Measurements from ENCODE around the gene TRPM1. TPM values are rescaled to one million over a fixed set of nuclear protein-coding genes. Genes with fewer than 3 reads are reported as not detected.

TRPM1 gene
- total RNA-seq, 4 donors from 2014 or later: not detected

GRCh38 chr15:31089368-31090047, 12.0 kb downstream of the TRPM1 start:
- TF ChIP-seq, protein P1, sequence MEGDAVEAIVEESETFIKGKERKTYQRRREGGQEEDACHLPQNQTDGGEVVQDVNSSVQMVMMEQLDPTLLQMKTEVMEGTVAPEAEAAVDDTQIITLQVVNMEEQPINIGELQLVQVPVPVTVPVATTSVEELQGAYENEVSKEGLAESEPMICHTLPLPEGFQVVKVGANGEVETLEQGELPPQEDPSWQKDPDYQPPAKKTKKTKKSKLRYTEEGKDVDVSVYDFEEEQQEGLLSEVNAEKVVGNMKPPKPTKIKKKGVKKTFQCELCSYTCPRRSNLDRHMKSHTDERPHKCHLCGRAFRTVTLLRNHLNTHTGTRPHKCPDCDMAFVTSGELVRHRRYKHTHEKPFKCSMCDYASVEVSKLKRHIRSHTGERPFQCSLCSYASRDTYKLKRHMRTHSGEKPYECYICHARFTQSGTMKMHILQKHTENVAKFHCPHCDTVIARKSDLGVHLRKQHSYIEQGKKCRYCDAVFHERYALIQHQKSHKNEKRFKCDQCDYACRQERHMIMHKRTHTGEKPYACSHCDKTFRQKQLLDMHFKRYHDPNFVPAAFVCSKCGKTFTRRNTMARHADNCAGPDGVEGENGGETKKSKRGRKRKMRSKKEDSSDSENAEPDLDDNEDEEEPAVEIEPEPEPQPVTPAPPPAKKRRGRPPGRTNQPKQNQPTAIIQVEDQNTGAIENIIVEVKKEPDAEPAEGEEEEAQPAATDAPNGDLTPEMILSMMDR (IDR thresholded peaks at IDR 0.05; ENCODE audit: low read depth): no peak

DNA sequence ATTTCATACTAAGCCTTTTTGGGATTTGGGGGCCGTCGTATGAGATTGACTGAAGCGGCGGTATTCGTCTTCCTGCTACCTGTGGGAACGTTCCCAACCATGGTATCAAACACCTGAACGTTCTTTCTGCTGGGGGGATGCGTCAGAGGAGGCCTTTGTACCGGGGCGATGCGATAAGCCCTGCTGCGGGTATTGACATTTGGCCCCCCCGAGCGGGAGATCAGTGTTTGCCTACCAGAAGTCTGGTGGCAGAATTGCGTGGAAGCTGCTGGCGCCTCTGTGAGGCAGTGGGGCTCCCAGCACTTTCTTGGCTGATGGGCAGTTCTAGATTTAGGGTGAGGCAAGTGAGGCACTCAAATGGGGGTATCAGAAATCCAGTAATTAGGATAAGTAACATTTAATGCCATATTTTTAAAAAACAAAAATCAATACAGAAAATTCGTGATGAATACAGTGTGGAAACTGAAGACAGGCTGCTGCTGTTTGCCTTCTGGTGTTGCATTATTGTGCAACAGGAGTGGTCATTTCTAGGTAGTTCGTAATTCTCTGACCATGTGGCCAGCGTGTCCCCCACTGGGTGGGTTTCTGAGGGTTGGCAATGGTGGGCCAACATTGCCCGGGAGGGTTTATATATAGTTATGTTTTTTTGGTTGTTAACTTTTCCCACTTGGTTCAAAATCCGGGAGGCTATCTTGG, 12.7 kb downstream of the TRPM1 start:
- TF ChIP-seq, protein P1 (IDR thresholded peaks at IDR 0.05; ENCODE audit: low read depth): no peak

DNA sequence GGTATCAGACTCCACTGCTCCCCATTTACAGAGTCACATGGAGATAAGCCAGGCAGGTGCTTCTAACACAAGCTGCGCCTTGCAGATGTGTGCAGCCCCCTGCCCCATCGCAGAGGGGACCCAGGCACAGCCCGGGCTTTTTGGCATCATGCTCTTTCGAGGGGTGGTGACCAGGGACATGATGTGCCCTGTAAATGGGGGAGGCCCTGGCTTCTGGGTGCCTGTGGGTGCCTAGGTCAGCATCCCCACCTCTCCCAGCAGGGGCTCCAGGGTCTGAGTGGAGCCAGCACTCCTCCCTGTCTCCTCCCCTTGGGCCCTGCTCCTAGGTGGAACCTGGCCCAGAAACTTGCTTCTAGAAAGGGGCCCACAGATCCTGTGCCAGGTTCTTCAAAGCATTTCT, 15.2 kb downstream of the TRPM1 start:
- TF ChIP-seq, protein P1 (IDR thresholded peaks at IDR 0.05; ENCODE audit: low read depth): no peak

DNA sequence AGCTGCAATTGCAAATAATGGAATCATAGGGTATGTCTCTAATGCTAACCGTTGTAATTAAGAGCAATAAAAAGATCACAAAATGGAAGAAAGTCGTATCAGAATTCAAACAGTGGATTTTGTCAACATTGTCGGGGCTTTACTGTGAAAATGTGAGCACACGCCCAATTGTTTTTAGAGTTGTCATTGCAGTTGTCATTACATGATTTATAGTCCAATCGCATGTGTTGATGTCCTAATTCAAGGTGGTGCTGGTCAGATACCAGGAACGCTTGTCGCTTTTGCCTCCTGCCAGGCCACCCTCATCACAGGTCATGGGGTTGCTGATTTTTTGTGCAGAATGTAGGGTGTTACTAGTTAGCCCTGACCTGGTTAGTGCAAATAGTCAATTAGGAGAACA, 16.2 kb downstream of the TRPM1 start:
- TF ChIP-seq, protein P1 (IDR thresholded peaks at IDR 0.05; ENCODE audit: low read depth): no peak

- TF ChIP-seq, protein P1 (IDR thresholded peaks at IDR 0.05; ENCODE audit: low read depth): no peak
Observed at GRCh38 chr15:31084176-31084575, 17.3 kb downstream of the TRPM1 start.

DNA sequence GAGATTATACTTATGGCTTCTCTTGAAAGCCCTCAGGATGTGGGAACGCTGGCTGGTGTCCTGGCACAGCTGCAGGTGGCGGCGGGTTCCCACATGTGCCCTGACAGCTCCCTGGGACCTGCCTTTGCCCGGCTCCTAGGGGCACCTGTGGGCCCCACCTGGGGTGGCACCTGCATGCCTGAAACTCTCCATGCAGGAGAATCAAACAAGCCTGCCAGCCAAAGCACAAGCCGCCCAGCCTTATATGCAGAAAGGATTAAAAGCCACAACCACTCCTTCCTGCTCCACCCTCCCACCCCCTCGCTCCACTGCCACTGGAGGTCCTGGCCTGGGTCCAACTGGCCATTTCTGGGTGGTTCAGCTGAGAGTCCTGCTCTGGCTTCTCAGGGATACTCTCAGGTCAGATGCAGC, 18.1 kb downstream of the TRPM1 start:
- TF ChIP-seq, protein P1 (IDR thresholded peaks at IDR 0.05; ENCODE audit: low read depth): no peak

- TF ChIP-seq, protein P1 (IDR thresholded peaks at IDR 0.05; ENCODE audit: low read depth): no peak
Observed at GRCh38 chr15:31082771-31083369, 18.7 kb downstream of the TRPM1 start.

All from subcutaneous adipose tissue (tissue), 4 donors.